Activated naive CD4-positive, alpha-beta T cell treated with anti-CD3 and anti-CD28 coated beads, Interleukin-2, amount 50 U/mL, for 24 hours (primary cell): ENCODE data around the gene HRH4.

Experiments
- H3K27ac Mint-ChIP-seq: one replicate; pipeline ENCODE4 v1.8.0; 2021; ENCODE audit warnings: mild to moderate bottlenecking, mixed read lengths
- H3K27me3 Mint-ChIP-seq: one replicate; pipeline ENCODE4 v1.8.0; 2021; ENCODE audit warnings: mixed read lengths
- H3K36me3 Mint-ChIP-seq: one replicate; pipeline ENCODE4 v1.8.0; 2021; ENCODE audit warnings: mixed read lengths
- H3K4me1 Mint-ChIP-seq: one replicate; pipeline ENCODE4 v1.8.0; 2021; ENCODE audit warnings: mixed read lengths
- H3K4me3 Mint-ChIP-seq: one replicate; pipeline ENCODE4 v1.8.0; 2021; ENCODE audit warnings: mild to moderate bottlenecking, mixed read lengths
- H3K9me3 Mint-ChIP-seq: one replicate; pipeline ENCODE4 v1.8.0; 2021; ENCODE audit warnings: mixed read lengths

Gene HRH4

DNA sequence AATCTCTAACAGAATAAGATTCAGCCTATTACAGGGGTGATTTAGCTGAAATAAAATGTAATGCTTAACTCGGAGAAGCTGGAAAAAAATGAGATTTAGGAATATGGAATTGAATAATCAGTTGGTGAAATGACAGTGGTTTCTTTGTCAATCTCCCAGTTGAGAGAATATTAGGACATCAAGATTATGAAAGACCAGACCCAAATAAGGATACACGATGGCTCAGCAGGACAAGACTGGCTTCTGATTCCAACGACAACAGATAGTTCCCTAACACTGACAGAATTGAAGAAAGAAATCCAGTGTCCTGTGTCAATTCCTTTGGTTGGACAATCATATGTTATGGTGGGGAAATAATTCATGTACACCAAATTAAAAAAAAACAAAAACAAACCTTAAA lies 55.8 kb downstream of the HRH4 start:
- Mint-ChIP-seq H3K36me3 (no peaks in the 10 kb centered on the region), H3K27me3 (peaks cover 1% of the 10 kb centered on the region), H3K27ac (no peak overlapping the region), H3K9me3 (no peaks in the 10 kb centered on the region), H3K4me3 (no peak overlapping the region), H3K4me1 (no peaks in the 10 kb centered on the region)

DNA sequence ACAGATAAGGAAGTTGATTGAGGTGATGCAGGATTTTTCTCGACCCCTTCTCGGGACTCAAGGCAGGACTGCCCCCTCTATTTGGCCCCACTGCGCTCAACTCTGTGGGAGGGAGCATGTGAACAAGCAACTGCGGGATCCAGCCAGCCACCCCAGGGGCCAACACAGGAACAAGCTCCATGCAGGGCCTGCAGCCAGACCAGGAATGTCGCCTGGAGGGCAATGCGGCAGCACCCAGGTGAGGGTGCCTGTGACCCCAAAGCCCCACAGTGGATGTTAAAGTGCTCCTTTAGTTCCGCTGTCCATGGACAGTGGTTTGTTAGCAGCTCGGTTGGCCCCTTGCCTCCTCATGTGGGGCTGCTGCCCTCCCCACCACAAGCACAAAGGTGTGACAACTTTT lies 57.1 kb downstream of the HRH4 start:
- H3K4me1 Mint-ChIP-seq: no peaks in the 10 kb centered on the region
- no peak overlapping the region for H3K27ac Mint-ChIP-seq
- peaks cover 1% of the 10 kb centered on the region for H3K27me3 Mint-ChIP-seq
- no peaks in the 10 kb centered on the region for H3K9me3 Mint-ChIP-seq
- no peak overlapping the region for H3K4me3 Mint-ChIP-seq
- H3K36me3 Mint-ChIP-seq: no peaks in the 10 kb centered on the region

DNA sequence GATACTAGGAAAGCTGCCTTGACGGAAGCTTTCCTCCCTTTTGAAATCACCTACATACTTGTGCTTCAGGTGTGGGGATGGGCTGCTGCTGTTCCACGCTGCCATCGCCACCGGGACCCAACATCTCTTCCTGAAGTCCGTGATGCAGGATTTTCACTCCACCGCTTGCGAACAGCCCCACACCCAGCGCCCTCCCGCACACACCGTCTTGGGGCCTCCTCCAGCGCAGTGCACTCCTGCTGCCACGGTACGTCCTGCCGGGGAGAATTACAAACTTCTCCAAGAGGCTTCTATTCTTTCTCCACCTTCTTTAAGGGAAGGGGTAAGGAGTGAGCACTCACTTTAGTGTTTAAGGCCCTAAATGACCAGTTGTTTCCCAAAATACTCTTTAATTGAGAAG lies 58.2 kb downstream of the HRH4 start:
- H3K9me3 Mint-ChIP-seq: no peaks in the 10 kb centered on the region
- H3K36me3 Mint-ChIP-seq: no peaks in the 10 kb centered on the region
- H3K27ac Mint-ChIP-seq: no peak overlapping the region

More for the DNA sequence above, 58.2 kb downstream of the HRH4 start:
- Mint-ChIP-seq H3K4me3 (no peak overlapping the region), H3K4me1 (no peaks in the 10 kb centered on the region), H3K27me3 (peaks cover 1% of the 10 kb centered on the region)
